Activated B cell treated with CpG ODN at 0.5 μM for 24 hours (primary cell): ENCODE data around the gene AMMECR1. TPM values are rescaled to one million over a fixed set of nuclear protein-coding genes. Genes with fewer than 3 reads are reported as not detected.

Experiments used
- ATAC-seq: fragments of 200-7000 bp; cut with Tn5 transposase; one replicate; pipeline ENCODE4 v1.10.0; 2021; ENCODE audit warnings: low read depth, mild to moderate bottlenecking, moderate library complexity
- CTCF ChIA-PET: fragments of 350-600 bp; sonication (Branson Sonifier 250); formaldehyde crosslinking; loops from one replicate; lab custom pipeline; 2021; ENCODE audit warnings: antibody characterized with exemption; lab: Charles Lee
- POLR2A ChIA-PET: fragments of 350-600 bp; sonication (Branson Sonifier 250); formaldehyde crosslinking; loops from one replicate; lab custom pipeline; 2021; ENCODE audit warnings: antibody characterized with exemption; lab: Charles Lee
- DNase-seq: peaks from one replicate; pipeline ENCODE4 v3.0.0; 2022
- H3K27ac Mint-ChIP-seq: one replicate; pipeline ENCODE4 v1.8.0; 2020; ENCODE audit warnings: mixed read lengths
- H3K27me3 Mint-ChIP-seq: one replicate; pipeline ENCODE4 v1.8.0; 2021; ENCODE audit warnings: mixed read lengths
- H3K36me3 Mint-ChIP-seq: one replicate; pipeline ENCODE4 v1.8.0; 2021; ENCODE audit warnings: low read depth, mixed read lengths
- H3K4me1 Mint-ChIP-seq: one replicate; pipeline ENCODE4 v1.8.0; 2021; ENCODE audit warnings: mixed read lengths
- H3K4me3 Mint-ChIP-seq: one replicate; pipeline ENCODE4 v1.8.0; 2020; ENCODE audit warnings: mild to moderate bottlenecking, mixed read lengths
- H3K9me3 Mint-ChIP-seq: one replicate; pipeline ENCODE4 v1.8.0; 2020; ENCODE audit warnings: mixed read lengths
- intact Hi-C: fragments of 100-400 bp; cut with micrococcal nuclease; formaldehyde crosslinking; loops from one replicate; pipeline ENCODE4 v1.15.1; 2024
- total RNA-seq: library from RNA; stranded (reverse); gene quantifications from 2 replicates; pipeline ENCODE4 v1.2.3, GENCODE V29; 2022
- TF ChIP-seq, protein P1 (sequence below): fragments of 200-600 bp; IDR thresholded peaks from one replicate; pipeline ENCODE4 v1.8.0; 2022; ENCODE audit warnings: antibody characterized with exemption, mild to moderate bottlenecking

AMMECR1 gene
- total RNA-seq, 1 donor from 2014 or later = 10.8 TPM

DNA sequence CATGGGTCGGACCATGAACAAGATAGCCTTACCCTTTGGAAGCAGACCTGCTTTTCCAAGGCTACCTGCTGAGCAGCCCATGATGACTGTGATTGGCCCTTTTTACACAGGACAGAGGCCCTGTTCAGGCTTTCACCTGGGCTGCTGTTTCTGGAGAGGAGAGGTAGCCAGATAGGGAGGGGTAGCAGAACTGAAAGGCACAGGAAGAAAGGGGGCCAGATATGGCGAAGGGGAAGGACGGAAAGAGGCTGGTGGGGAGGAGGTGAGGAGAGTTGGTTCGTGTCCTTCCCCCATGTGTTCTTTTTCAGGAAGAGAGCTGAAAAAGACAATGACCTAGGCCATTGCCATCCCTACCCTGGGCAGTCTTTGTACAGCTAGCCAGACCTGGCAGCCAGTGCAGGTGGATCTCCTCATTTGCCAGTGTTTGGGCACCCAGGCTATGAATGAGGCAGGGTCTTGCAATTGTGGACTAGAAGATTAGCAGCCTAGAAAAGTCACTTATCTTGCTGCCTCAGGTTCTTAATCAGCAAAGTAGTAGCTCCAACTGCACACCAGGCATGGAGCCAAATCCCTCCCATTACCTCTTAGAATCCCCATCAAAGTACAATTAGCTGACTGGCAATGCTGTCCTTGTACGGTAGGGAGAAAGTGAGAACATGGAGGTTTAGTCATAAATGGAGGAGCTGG, 139.6 kb downstream of the AMMECR1 start:
- H3K4me1 Mint-ChIP-seq = no peaks in the 10 kb centered on the region

DNA sequence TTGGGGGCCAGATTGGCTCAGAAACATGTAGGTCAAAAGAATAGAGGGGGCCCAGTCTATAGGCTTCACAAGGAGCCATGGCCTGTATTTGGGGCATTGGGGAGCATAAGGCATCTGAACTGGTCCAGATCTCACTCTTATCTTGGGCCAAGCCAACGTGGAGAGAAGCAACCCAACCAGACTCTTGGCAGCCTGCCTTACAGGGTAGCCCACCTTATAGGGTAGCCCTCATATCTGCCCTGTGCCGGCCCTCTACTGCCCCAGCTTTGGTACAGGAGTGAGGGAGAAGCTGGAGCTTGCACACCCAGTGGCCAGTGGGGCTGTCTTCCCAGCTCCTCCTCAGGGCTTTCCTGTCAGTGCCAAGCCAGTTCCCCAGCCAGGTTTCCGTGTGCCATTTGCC, 142.2 kb downstream of the AMMECR1 start:
- H3K36me3 Mint-ChIP-seq = peaks cover 2% of the 10 kb centered on the region
- no peak overlapping the region for H3K27ac Mint-ChIP-seq
- POLR2A ChIA-PET = interaction anchor here (0.5 kb wide), 1 partner anchor 172 kb away, joined by 5 read pairs; no protein-coding TSS in a partner anchor
- CTCF ChIA-PET = no interaction called here
- peaks cover 20% of the 10 kb centered on the region for H3K4me1 Mint-ChIP-seq
- DNase-seq (no peak), ATAC-seq (no peak)
- intact Hi-C loops = no loop called here
- TF ChIP-seq, protein P1, sequence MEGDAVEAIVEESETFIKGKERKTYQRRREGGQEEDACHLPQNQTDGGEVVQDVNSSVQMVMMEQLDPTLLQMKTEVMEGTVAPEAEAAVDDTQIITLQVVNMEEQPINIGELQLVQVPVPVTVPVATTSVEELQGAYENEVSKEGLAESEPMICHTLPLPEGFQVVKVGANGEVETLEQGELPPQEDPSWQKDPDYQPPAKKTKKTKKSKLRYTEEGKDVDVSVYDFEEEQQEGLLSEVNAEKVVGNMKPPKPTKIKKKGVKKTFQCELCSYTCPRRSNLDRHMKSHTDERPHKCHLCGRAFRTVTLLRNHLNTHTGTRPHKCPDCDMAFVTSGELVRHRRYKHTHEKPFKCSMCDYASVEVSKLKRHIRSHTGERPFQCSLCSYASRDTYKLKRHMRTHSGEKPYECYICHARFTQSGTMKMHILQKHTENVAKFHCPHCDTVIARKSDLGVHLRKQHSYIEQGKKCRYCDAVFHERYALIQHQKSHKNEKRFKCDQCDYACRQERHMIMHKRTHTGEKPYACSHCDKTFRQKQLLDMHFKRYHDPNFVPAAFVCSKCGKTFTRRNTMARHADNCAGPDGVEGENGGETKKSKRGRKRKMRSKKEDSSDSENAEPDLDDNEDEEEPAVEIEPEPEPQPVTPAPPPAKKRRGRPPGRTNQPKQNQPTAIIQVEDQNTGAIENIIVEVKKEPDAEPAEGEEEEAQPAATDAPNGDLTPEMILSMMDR = no peak
- H3K9me3 Mint-ChIP-seq = no peaks in the 10 kb centered on the region
- H3K27me3 Mint-ChIP-seq = no peaks in the 10 kb centered on the region
- no peak overlapping the region for H3K4me3 Mint-ChIP-seq

More for the DNA sequence above, 139.6 kb downstream of the AMMECR1 start:
- Mint-ChIP-seq H3K27me3 (no peaks in the 10 kb centered on the region), H3K4me3 (no peak overlapping the region), H3K9me3 (no peaks in the 10 kb centered on the region), H3K27ac (no peak overlapping the region), H3K36me3 (no peaks in the 10 kb centered on the region)
- ATAC-seq = no peak
- intact Hi-C loops = no loop called here
- ChIA-PET POLR2A (no interaction called here), CTCF (no interaction called here)
- TF ChIP-seq, protein P1 = no peak
- no peak for DNase-seq

DNA sequence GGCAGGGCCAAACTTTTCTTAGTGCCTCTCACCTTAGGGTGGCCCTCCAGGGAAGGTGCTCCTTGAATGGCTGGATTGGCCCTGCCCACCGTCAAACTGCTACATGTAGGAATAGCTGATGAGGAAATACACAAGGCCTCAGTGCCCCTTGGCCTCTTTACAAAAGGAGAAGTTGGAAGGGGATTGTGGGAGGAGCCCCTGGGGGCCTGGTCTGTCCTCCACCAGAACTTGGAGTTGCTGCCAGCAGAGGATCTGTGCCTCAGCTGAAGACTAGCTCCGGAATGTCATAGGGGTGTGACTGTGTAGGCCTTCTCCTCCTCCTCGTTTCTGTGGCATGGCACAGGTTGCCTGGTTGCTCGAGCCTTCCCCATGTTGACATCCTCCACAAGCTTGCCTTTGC, 142.7 kb downstream of the AMMECR1 start:
- DNase-seq (no peak), ATAC-seq (no peak)
- Mint-ChIP-seq H3K27me3 (no peaks in the 10 kb centered on the region), H3K4me1 (peaks cover 20% of the 10 kb centered on the region), H3K4me3 (no peak overlapping the region), H3K36me3 (peaks cover 2% of the 10 kb centered on the region), H3K27ac (no peak overlapping the region), H3K9me3 (no peaks in the 10 kb centered on the region)
- ChIA-PET POLR2A (interaction anchor here (0.5 kb wide), 1 partner anchor 172 kb away, joined by 5 read pairs; no protein-coding TSS in a partner anchor), CTCF (interaction anchor here (1.0 kb wide), 1 partner anchor 29 kb away, joined by 4 read pairs; no protein-coding TSS in a partner anchor)
- TF ChIP-seq, protein P1 = no peak
- intact Hi-C loops = no loop called here

DNA sequence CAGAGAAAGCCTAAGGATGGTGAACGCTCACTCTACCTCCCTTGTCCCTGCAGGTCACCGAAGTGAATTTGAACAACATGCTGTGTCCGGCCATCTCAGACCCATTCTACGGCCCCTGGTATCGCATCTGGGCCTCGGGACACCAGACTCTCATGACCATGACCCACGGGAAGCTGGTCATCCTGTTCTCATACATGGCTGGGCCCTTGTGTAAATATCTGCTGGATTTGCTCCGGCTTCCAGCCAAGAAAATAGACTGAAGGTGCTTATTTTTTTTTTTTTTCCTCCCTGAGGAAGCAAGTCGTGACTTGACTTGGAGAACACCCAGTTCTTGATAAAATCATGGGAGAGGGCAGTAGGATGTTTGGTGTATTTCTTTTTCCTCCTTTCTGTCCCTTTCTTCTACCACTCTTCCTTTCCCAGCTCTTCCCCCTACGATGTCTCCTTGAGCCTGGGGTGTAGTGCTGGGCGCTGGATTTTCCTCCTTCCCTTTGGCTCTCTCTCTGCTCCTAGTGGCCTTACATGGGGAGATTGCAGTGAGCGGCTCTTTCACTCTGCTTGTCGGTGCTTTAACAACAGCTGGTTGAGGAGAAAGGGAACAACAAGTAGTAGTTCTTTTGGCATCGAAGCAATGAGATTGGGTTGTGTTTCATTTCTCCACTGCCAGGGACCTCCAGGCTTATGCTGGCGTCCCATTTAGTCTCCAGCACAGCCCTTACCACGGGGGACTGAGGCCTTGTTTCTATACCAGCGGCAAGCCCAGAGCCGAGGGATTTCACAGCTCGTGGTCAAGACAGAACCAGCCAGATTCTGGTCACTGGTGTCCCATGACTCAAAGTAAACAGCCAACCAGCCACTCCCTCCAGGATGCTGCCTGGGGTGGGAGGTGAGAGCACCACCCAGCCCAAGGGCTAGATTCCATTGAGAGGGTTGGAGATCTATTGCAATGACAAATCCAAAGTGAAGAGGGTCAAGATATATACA, 144.4 kb downstream of the AMMECR1 start:
- Mint-ChIP-seq H3K27ac (no peak overlapping the region), H3K36me3 (peaks cover 3% of the 10 kb centered on the region), H3K9me3 (no peaks in the 10 kb centered on the region), H3K4me1 (peaks cover 24% of the 10 kb centered on the region), H3K27me3 (no peaks in the 10 kb centered on the region), H3K4me3 (no peak overlapping the region)
- ChIA-PET CTCF (interaction anchor here (1.1 kb wide), 1 partner anchor 13 kb away, joined by 3 read pairs; no protein-coding TSS in a partner anchor), POLR2A (no interaction called here)
- ATAC-seq (no peak), DNase-seq (no peak)
- TF ChIP-seq, protein P1 = no peak
- intact Hi-C loops = no loop called here
